Measurements from ENCODE around the gene OR5H1.
"Not testable (repeated sequence)": the region's sequence is repeated elsewhere in the genome, so short reads cannot be mapped to it uniquely, and the experiment has no call there.

The OR5H1 gene

GRCh38 chr3:98130421-98130820 lies at the start of gene OR5H1:
Gene OR5H1, plus strand, starts transcription at chr3:98130721. Its CDS starts 1,977 bp downstream, at chr3:98132698.
- no peak for DNase-seq

GRCh38 chr3:98086873-98087272 lies 43.6 kb upstream of the OR5H1 start, which contains the start of gene OR5AC2:
Gene OR5AC2, plus strand, starts transcription at chr3:98087173. Its CDS starts 0 bp downstream, at chr3:98087173.
- no peak for DNase-seq

GRCh38 chr3:98095882-98096281 lies 34.6 kb upstream of the OR5H1 start:
- peak; percentile 52 to 71 for DNase-seq

- DNase-seq: peak; percentile 40 to 63
Observed at GRCh38 chr3:98099848-98100247, 30.7 kb upstream of the OR5H1 start.

GRCh38 chr3:98108162-98108561 lies 22.4 kb upstream of the OR5H1 start:
- no peak for DNase-seq

- no peak for DNase-seq
Observed at GRCh38 chr3:98109807-98110549, 20.5 kb upstream of the OR5H1 start.

- no peak for DNase-seq
Observed at GRCh38 chr3:98110550-98110908, 20.0 kb upstream of the OR5H1 start.

GRCh38 chr3:98114264-98114663 lies 16.3 kb upstream of the OR5H1 start:
- DNase-seq: no peak

GRCh38 chr3:98115717-98116116 lies 14.8 kb upstream of the OR5H1 start:
- no peak for DNase-seq

GRCh38 chr3:98136631-98137030 lies 6.1 kb downstream of the OR5H1 start:
- DNase-seq: no peak

GRCh38 chr3:98137826-98138557 lies 7.5 kb downstream of the OR5H1 start:
- DNase-seq: not testable (repeated sequence)

- no peak for DNase-seq
Observed at GRCh38 chr3:98140531-98140930, 10.0 kb downstream of the OR5H1 start.

GRCh38 chr3:98147179-98147578 lies 16.7 kb downstream of the OR5H1 start, which contains the start of gene OR5H14:
Gene OR5H14, plus strand, starts transcription at chr3:98147479. Its CDS starts 1,907 bp downstream, at chr3:98149386.
- no peak for DNase-seq

- no peak for DNase-seq
Observed at GRCh38 chr3:98148751-98149150, 18.2 kb downstream of the OR5H1 start.

- DNase-seq: not testable (repeated sequence)
Observed at GRCh38 chr3:98149456-98149855, 18.9 kb downstream of the OR5H1 start.

GRCh38 chr3:98151241-98151640 lies 20.7 kb downstream of the OR5H1 start:
- no peak for DNase-seq

- DNase-seq: no peak
Observed at GRCh38 chr3:98166396-98166795, 35.9 kb downstream of the OR5H1 start, which contains the start of gene OR5H15. Gene OR5H15, plus strand, starts transcription at chr3:98166696. Its CDS starts 2,004 bp downstream, at chr3:98168700.

GRCh38 chr3:98171071-98171470 lies 40.5 kb downstream of the OR5H1 start:
- no peak for DNase-seq

- DNase-seq: peak; percentile 46 to 60
Observed at GRCh38 chr3:98172621-98173020, 42.1 kb downstream of the OR5H1 start.

GRCh38 chr3:98180319-98180890 lies 49.9 kb downstream of the OR5H1 start:
- no peak for DNase-seq

GRCh38 chr3:98182196-98182595 lies 51.7 kb downstream of the OR5H1 start:
- DNase-seq: no peak

GRCh38 chr3:98185180-98185579 lies 54.7 kb downstream of the OR5H1 start:
- DNase-seq: no peak
